Pancreas (tissue), 10 donors: Measurements from ENCODE around the gene THRAP3. TPM values are rescaled to one million over a fixed set of nuclear protein-coding genes. Genes with fewer than 3 reads are reported as not detected.
"Not testable (repeated sequence)": the region's sequence is repeated elsewhere in the genome, so short reads cannot be mapped to it uniquely, and the experiment has no call there.

Source experiments
- ATAC-seq, 4 donors: fragments of 200-7000 bp; cut with Tn5 transposase; one replicate each; pipeline versions ENCODE4 v1.8.0 to v1.9.1; 2020; ENCODE audit warnings: mild to moderate bottlenecking in 4 of 4, moderate library complexity in 4 of 4
- DNase-seq, 6 donors: peaks; one replicate each; pipeline ENCODE4 v3.0.0-alpha.2; 2020
- FAIRE-seq: peaks from 2 replicates; lab custom pipeline; 2012; peaks lifted over from hg19 to GRCh38; lab: Jason Lieb, UNC
- H3K27ac ChIP-seq, 4 donors: fragments of 200-600 bp; sonication (generic); 1 replicate in 3 of 4; 2 replicates in 1 of 4; pipeline versions ENCODE4 v1.5.0 to v1.8.0; 2020
- H3K27me3 ChIP-seq, 4 donors: fragments of 200-600 bp; one replicate each; pipeline ENCODE4 v1.8.0; 2021
- H3K36me3 ChIP-seq, 3 donors: fragments of 200-600 bp; sonication (generic) in 1 of 3; one replicate each; pipeline versions ENCODE4 v1.5.0 to v1.8.0; 2020 to 2021
- H3K4me1 ChIP-seq, 3 donors: fragments of 200-600 bp; one replicate each; pipeline ENCODE4 v1.8.0; 2021
- H3K4me3 ChIP-seq, 4 donors: fragments of 200-600 bp; sonication (generic) in 2 of 4; one replicate each; pipeline versions ENCODE4 v1.5.0 to v1.8.0; 2020 to 2021
- H3K9me3 ChIP-seq, 4 donors: fragments of 200-600 bp; one replicate each; pipeline ENCODE4 v1.8.0; 2021
- WGBS, 2 donors: extraction: QIAGEN DNeasy Blood & Tissue Kit; methylation state at CpG; one replicate each; pipeline ENCODE4 v1.1.7; 2013; 5-methylcytosine and 5-hydroxymethylcytosine counted together
- intact Hi-C, 3 donors: fragments of 100-400 bp; cut with DNase I; formaldehyde crosslinking; loops; one replicate each; pipeline versions ENCODE4 v1.11.1 to v1.14.2; 2022
- polyA plus RNA-seq, 2 donors: library from polyadenylated mRNA; stranded (reverse); fragments of 200-250 nt; gene quantifications; one replicate each; pipeline ENCODE4 v1.2.3, GENCODE V29; 2013
- total RNA-seq, 6 donors: library from RNA; stranded (reverse); fragmentation: NEBNext Ultra II Directional in 4 of 6; extraction: Animal tissue kit (Norgen Biotek cat#: 25700) in 4 of 6; gene quantifications; one replicate each; pipeline versions ENCODE4 v1.2.1 to v1.2.4, GENCODE V29; 2021 to 2023
- TF ChIP-seq, protein P1 (sequence below), 4 donors: fragments of 200-600 bp; sonication (generic) in 3 of 4; IDR thresholded peaks; one replicate each; pipeline versions ENCODE4 v1.5.0 to v1.8.0; 2021; ENCODE audit warnings: antibody characterized with exemption in 4 of 4
- donor health status: healthy with polysubstance abuse.
- donor health status: DM: no; HTN: no; CAD: no; lungs with moderate emphysema.
- donor health status: DM: no; HTN: no; CAD: no.
- donor health status: control.
- donor health status: control.
- donor health status: Bipolar disorder and iron deficiency.
- donor health status: DM: yes; HTN: yes; CAD: no.
- donor health status: DM: no; HTN: no; CAD: no.
- donor health status: DM: no; HTN: no; CAD: no.
- donor health status: DM: yes; HTN: yes; CAD: no.

The THRAP3 gene
- total and polyA plus RNA-seq, 8 donors: 17.0 to 54.7 (median 29.9) TPM

DNA sequence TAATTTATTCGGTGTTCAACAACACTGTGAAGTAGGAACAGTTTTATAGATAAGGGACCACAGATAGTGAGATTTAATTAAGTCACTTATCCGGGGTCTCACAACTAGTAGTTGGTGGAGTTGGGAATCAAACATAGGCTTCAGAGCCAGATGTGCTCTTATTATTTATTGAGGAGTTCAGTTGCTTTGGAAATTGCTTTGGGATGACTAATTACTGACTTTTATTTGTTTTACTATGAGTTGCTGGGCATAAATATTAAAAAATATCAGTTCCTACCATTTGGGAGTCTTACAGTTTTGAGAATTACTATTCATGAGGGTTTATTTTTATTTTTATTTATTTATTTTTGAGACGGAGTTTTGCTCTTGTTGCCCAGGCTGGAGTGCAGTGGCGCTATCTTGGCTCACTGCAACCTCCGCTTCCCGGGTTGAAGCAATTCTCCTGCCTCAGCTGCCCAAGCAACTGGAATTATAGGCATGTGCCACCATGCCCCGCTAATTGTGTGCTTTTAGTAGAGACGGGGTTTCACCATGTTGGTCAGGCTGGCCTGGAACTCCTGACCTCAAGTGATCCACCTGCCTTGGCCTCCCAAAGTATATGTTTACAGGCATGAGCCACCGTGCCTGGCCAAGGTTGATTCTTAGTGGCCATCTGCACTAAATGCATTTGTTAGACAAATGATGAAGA, 27.7 kb downstream of the THRAP3 start:
- no peak for DNase-seq

DNA sequence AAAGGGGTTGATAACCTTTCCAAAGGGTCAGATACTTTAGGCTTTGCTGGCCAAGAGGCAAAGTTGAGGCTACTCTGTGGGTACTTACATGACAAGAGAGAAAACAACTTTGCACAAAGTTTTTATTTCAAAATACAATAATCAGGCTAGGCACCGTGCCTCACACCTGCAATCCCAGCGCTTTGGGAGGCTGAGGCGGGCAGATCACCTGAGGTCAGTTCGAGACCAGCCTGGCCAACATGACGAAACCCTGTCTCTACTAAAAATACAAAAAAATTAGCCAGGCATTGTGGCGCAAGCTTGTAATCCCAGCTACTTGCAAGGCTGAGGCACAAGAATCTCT, 28.2 kb downstream of the THRAP3 start:
- WGBS, 2 donors: 88 to 92% methylated on average over 6 of the region's 6 CpGs
- H3K36me3 ChIP-seq: not testable (repeated sequence)

More for the DNA sequence above, 27.7 kb downstream of the THRAP3 start:
- intact Hi-C loops: no loop called here
- Histone ChIP-seq H3K4me1 (peaks cover 24 to 34% (median 27%) of the 10 kb centered on the region in 3 donors), H3K36me3 (no peaks in the 10 kb centered on the region), H3K27me3 (no peaks in the 10 kb centered on the region), H3K9me3 (no peaks in the 10 kb centered on the region), H3K27ac (no peak overlapping the region), H3K4me3 (no peak overlapping the region)
- TF ChIP-seq, protein P1, sequence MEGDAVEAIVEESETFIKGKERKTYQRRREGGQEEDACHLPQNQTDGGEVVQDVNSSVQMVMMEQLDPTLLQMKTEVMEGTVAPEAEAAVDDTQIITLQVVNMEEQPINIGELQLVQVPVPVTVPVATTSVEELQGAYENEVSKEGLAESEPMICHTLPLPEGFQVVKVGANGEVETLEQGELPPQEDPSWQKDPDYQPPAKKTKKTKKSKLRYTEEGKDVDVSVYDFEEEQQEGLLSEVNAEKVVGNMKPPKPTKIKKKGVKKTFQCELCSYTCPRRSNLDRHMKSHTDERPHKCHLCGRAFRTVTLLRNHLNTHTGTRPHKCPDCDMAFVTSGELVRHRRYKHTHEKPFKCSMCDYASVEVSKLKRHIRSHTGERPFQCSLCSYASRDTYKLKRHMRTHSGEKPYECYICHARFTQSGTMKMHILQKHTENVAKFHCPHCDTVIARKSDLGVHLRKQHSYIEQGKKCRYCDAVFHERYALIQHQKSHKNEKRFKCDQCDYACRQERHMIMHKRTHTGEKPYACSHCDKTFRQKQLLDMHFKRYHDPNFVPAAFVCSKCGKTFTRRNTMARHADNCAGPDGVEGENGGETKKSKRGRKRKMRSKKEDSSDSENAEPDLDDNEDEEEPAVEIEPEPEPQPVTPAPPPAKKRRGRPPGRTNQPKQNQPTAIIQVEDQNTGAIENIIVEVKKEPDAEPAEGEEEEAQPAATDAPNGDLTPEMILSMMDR (IDR thresholded peaks at IDR 0.05): no peak
- no peak for FAIRE-seq
- no peak for ATAC-seq
- 74% methylated on average over 9 of the region's 9 CpGs for WGBS, 2 donors

DNA sequence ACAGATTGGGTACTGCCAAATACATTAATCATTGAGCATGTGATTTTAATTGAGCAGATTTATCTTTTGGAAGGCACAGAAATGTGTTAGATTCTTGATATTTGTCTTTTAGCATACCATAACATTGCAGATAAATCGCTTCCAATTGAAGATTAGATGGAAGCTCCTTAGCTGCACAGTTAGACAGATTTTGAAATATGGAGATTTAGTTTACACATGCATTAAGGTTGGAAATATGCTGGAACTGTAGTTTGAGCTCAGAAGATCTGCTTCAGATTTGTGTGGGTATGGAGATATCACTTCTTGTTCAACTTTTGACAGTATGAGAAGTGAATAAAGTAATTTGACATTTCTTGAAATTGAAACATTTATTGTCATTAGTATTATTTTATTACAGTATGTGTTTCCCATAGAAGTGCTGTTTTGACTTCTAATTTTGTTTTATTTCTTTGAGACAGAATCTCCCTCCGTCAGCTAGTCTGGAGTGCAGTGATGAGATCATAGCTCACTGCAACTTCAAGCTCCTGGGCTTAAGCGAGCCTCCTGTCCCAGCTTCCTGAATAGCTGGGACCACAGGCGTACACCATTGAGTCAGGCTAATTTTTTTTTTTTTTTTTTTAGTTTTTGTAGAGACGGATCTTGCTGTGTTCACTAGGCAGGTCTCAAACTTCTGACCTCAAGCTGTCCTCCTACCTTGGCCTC, 29.1 kb downstream of the THRAP3 start:
- intact Hi-C loops: no loop called here
- FAIRE-seq (no peak), ATAC-seq (peak in 1 of 4 donors; percentile 44), DNase-seq (no peak)
- Histone ChIP-seq H3K36me3 (no peaks in the 10 kb centered on the region), H3K9me3 (no peaks in the 10 kb centered on the region), H3K4me3 (no peak overlapping the region), H3K27me3 (no peaks in the 10 kb centered on the region), H3K4me1 (peaks cover 31 to 40% (median 40%) of the 10 kb centered on the region in 3 donors), H3K27ac (no peak overlapping the region)
- TF ChIP-seq, protein P1 (IDR thresholded peaks at IDR 0.05): no peak
- 76 to 79% methylated on average over 5 of the region's 5 CpGs for WGBS, 2 donors

More for the DNA sequence above, 28.2 kb downstream of the THRAP3 start:
- ATAC-seq, FAIRE-seq, H3K27me3 ChIP-seq, DNase-seq, H3K27ac ChIP-seq, H3K9me3 ChIP-seq, intact Hi-C loops, H3K4me3 ChIP-seq: not testable (repeated sequence)
- H3K4me1 ChIP-seq: peaks cover 26 to 39% (median 32%) of the 10 kb centered on the region in 3 donors

DNA sequence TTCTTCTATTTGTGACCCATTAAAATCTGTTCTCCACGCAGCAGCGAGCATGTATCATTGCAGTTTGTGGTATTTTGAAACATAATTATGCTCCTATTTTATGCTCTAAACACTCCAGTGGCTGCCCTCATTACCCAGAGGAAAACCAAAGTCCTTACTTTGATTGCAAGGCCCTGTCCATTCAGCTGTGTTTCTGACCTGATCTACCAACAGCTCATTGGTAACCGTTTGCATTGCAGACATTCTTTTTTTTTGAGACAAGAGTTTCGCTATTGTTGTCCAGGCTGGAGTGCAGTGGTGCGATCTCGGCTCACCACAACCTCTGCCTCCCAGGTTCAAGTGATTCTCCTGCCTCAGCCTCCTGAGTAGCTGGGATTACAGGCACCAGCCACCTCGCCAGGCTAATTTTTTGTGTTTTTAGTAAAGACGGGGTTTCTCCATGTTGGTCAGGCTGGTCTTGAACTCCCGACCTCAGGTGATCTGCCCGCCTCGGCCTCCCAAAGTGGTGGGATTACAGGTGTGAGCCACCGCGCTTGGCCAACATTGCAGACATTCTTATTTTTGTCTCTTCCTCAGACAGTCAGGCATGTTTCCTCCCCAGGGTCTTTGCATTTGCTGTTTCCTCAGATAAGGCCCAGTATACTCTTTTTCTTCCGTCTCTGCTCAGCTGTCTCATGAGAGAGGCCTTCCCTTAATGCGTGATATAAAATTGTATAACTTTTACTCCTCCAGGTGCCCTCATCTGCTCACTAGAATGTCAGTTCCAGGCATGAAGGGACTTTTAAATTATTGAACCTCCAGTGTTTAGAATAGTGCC, 32.5 kb downstream of the THRAP3 start:
- Histone ChIP-seq H3K36me3 (no peaks in the 10 kb centered on the region), H3K4me1 (peaks cover 26 to 45% (median 41%) of the 10 kb centered on the region in 3 donors), H3K27ac (peak overlapping the region in 1 of 4 donors; percentile 89), H3K4me3 (no peak overlapping the region), H3K9me3 (no peaks in the 10 kb centered on the region), H3K27me3 (no peaks in the 10 kb centered on the region)
- intact Hi-C loops: no loop called here
- ATAC-seq (no peak), FAIRE-seq (no peak), DNase-seq (no peak)
- TF ChIP-seq, protein P1 (IDR thresholded peaks at IDR 0.05): no peak
- 81 to 83% methylated on average over 14 to 15 of the region's 15 CpGs for WGBS, 2 donors

DNA sequence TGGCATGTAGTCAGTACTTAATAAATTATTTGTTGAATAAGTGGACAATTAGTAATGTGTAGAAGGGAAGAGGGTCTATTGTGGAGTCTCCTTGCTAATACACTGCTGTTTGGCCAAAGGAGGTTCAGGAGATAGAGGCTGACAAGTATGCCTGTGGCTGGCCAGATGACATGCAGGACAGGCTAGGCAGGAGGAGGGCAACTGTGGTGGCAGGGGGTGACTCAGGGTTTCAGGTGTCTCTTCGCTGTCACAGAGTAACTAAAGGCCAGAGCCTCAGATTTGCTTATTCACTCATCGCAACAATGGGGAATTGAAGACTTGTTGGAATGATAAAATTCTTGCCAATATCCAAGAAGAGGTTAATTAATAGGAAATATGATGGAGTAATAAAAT, 33.1 kb downstream of the THRAP3 start:
- WGBS, 2 donors: 90 to 94% methylated on average over 2 of the region's 2 CpGs
- TF ChIP-seq, protein P1 (IDR thresholded peaks at IDR 0.05): no peak
- ATAC-seq (peak in 1 of 4 donors; percentile 10), FAIRE-seq (no peak), DNase-seq (no peak)
- H3K9me3 ChIP-seq: no peaks in the 10 kb centered on the region
- intact Hi-C loops: no loop called here
- no peak overlapping the region for H3K4me3 ChIP-seq
- peaks cover 20 to 39% (median 38%) of the 10 kb centered on the region in 3 donors for H3K4me1 ChIP-seq
- no peaks in the 10 kb centered on the region for H3K27me3 ChIP-seq
- H3K27ac ChIP-seq: peak overlapping the region in 2 of 4 donors; percentile 83 to 89
- H3K36me3 ChIP-seq: no peaks in the 10 kb centered on the region
